CD4-positive, alpha-beta T cell (primary cell): ENCODE measurements around the gene ATP6V0D1. TPM values are rescaled to one million over a fixed set of nuclear protein-coding genes. Genes with fewer than 3 reads are reported as not detected.

Experiments used
- ATAC-seq: fragments of 200-7000 bp; cut with Tn5 transposase; one replicate; pipeline ENCODE4 v1.10.0; 2022; ENCODE audit warnings: mild to moderate bottlenecking; ENCODE audit not compliant: poor library complexity
- CTCF ChIA-PET: fragments of 350-600 bp; sonication (Branson Sonifier 250); formaldehyde crosslinking; loops from one replicate; lab custom pipeline; 2021; ENCODE audit warnings: antibody characterized with exemption, inconsistent platforms; lab: Charles Lee
- POLR2A ChIA-PET: fragments of 350-600 bp; sonication (Branson Sonifier 250); formaldehyde crosslinking; loops from one replicate; lab custom pipeline; 2021; ENCODE audit warnings: antibody characterized with exemption, inconsistent platforms; lab: Charles Lee
- DNase-seq, 14 experiments: peaks; one replicate each; pipeline ENCODE4 v3.0.0-alpha.2; 2013 to 2020; ENCODE audit warnings: mixed read lengths in 2 of 14
- H3K27ac ChIP-seq, 2 donors: one replicate each; pipeline versions ENCODE4 v1.5.1 to v1.7.0; 2013; ENCODE audit warnings: low read length in 2 of 2, low read depth in 1 of 2, mild to moderate bottlenecking in 1 of 2
- H3K27me3 ChIP-seq, 2 experiments: 1 replicate in 1 of 2; 2 replicates in 1 of 2; pipeline versions ENCODE4 v1.6.1 to v1.7.0; 2013; ENCODE audit warnings: low read length in 2 of 2, control low read depth in 1 of 2, mild to moderate bottlenecking in 1 of 2, moderate library complexity in 1 of 2; ENCODE audit not compliant: insufficient read depth in 2 of 2, control insufficient read depth in 1 of 2
- H3K36me3 ChIP-seq: one replicate; pipeline ENCODE4 v1.6.1; 2013; ENCODE audit warnings: low read length, control low read depth; ENCODE audit not compliant: insufficient read depth
- H3K4me1 ChIP-seq: one replicate; pipeline ENCODE4 v1.6.1; 2013; ENCODE audit warnings: low read length, control low read depth; ENCODE audit not compliant: insufficient read depth
- H3K4me3 ChIP-seq: one replicate; pipeline ENCODE4 v1.5.1; 2013; ENCODE audit warnings: mild to moderate bottlenecking, low read length, moderate library complexity
- H3K9me3 ChIP-seq, 2 experiments: 1 replicate in 1 of 2; 2 replicates in 1 of 2; pipeline versions ENCODE4 v1.6.1 to v1.7.0; 2013; ENCODE audit warnings: low read length in 2 of 2, mild to moderate bottlenecking in 2 of 2, control low read depth in 1 of 2, moderate library complexity in 1 of 2; ENCODE audit not compliant: control insufficient read depth in 1 of 2, insufficient read depth in 1 of 2
- H3K27ac Mint-ChIP-seq: one replicate; pipeline ENCODE4 v1.8.0; 2020; ENCODE audit warnings: mixed read lengths
- H3K27me3 Mint-ChIP-seq: one replicate; pipeline ENCODE4 v1.8.0; 2021; ENCODE audit warnings: mixed read lengths
- H3K36me3 Mint-ChIP-seq: one replicate; pipeline ENCODE4 v1.8.0; 2021; ENCODE audit warnings: low read depth, mixed read lengths
- H3K4me1 Mint-ChIP-seq: one replicate; pipeline ENCODE4 v1.8.0; 2021; ENCODE audit warnings: low read depth, mixed read lengths
- H3K4me3 Mint-ChIP-seq: one replicate; pipeline ENCODE4 v1.8.0; 2020; ENCODE audit warnings: mild to moderate bottlenecking, mixed read lengths
- H3K9me3 Mint-ChIP-seq: one replicate; pipeline ENCODE4 v1.8.0; 2020; ENCODE audit warnings: mixed read lengths
- CTCF ChIP-seq: fragments of 200-600 bp; IDR thresholded peaks from one replicate; pipeline ENCODE4 v1.8.0; 2022; ENCODE audit warnings: antibody characterized with exemption, mild to moderate bottlenecking
- intact Hi-C, 2 experiments: fragments of 100-400 bp; cut with DNase I in 1 of 2; cut with micrococcal nuclease in 1 of 2; formaldehyde crosslinking; loops; one replicate each; pipeline versions ENCODE4 v1.15.1 to v1.9.0; 2023 to 2025; cut with DNase I, micrococcal nuclease
- total RNA-seq, 174 experiments: library from RNA in 2 of 174; stranded (reverse) in 2 of 174; gene quantifications; one replicate each; pipeline ENCODE4 v1.2.3 and lab custom pipeline; 2021 to 2026

The ATP6V0D1 gene
- total RNA-seq, 2 experiments from 2014 or later = 39.4 to 41.7 TPM

- ATAC-seq = no peak
- Mint-ChIP-seq H3K9me3 (no peaks in the 10 kb centered on the region), H3K27me3 (peaks cover 51% of the 10 kb centered on the region), H3K4me3 (no peak overlapping the region), H3K4me1 (peaks cover 4% of the 10 kb centered on the region), H3K36me3 (no peaks in the 10 kb centered on the region), H3K27ac (no peak overlapping the region)
- intact Hi-C loops = loop anchor here in 1 of 2 experiments (5.0 kb wide), 1 partner anchor 164 kb away; no protein-coding TSS in a partner anchor
- H3K4me1 ChIP-seq = peaks cover 12% of the 10 kb centered on the region
- peaks cover 0 to 6% of the 10 kb centered on the region in 2 experiments for H3K9me3 ChIP-seq
- no peak overlapping the region for H3K27ac ChIP-seq
- no peaks in the 10 kb centered on the region for H3K36me3 ChIP-seq
- no peak for TF ChIP-seq CTCF
- CTCF ChIA-PET = interaction anchor here (1.1 kb wide), 1 partner anchor 26 kb away, joined by 3 read pairs; no protein-coding TSS in a partner anchor
- POLR2A ChIA-PET = no interaction called here
- no peak for DNase-seq
- H3K27me3 ChIP-seq = peaks cover 35 to 43% of the 10 kb centered on the region in 2 experiments
- H3K4me3 ChIP-seq = no peak overlapping the region
Observed at GRCh38 chr16:67426022-67426421, 54.9 kb downstream of the ATP6V0D1 start.

DNA sequence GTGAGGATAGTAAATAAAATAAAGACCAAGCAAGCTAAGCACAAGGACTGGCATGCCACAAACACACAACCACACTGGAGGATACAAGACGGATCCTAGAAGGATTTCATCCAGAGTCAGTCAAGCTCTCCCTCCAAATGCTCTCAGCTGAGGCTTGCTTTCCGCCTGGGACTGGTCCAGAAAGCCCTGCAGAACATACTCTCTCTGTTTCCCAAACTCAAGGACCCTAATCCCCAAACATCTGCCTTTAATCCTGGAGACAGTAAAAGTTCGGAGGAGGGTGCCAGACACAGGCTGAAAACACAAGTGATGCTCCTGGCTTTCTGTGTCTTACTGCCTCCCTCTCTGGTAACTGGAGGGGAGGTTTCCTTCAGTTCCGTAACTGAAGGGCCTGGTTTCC lies 55.4 kb downstream of the ATP6V0D1 start:
- no peak for DNase-seq
- Mint-ChIP-seq H3K4me1 (peaks cover 4% of the 10 kb centered on the region), H3K4me3 (no peak overlapping the region), H3K9me3 (no peaks in the 10 kb centered on the region), H3K36me3 (no peaks in the 10 kb centered on the region), H3K27ac (no peak overlapping the region), H3K27me3 (peaks cover 51% of the 10 kb centered on the region)
- no peak for ATAC-seq
- intact Hi-C loops = loop anchor here in 1 of 2 experiments (5.0 kb wide), 1 partner anchor 163 kb away; no protein-coding TSS in a partner anchor
- TF ChIP-seq CTCF = no peak
- CTCF ChIA-PET = no interaction called here
- no peaks in the 10 kb centered on the region for H3K36me3 ChIP-seq
- no peak overlapping the region for H3K27ac ChIP-seq
- peaks cover 12% of the 10 kb centered on the region for H3K4me1 ChIP-seq
- peaks cover 35 to 43% of the 10 kb centered on the region in 2 experiments for H3K27me3 ChIP-seq
- peaks cover 0 to 6% of the 10 kb centered on the region in 2 experiments for H3K9me3 ChIP-seq
- H3K4me3 ChIP-seq = no peak overlapping the region
- POLR2A ChIA-PET = no interaction called here

DNA sequence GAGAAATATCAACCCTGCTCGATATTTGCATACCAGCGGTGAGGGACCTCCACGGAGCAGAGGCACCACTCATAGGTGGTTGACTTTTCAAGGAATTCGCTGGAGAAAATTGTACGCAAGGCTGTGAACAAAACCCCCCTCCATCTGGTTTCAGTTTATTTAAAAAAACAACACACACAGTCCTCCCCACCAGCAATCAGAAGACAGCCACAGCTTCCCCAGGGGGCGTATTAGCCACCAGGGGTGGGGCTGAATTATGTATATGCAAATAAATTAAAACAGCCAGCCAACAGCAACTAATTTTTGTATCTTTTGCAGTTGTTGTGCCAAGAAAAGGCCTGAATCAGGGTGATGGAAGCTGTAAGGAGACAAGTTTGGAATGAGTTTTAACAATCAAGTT lies 55.9 kb downstream of the ATP6V0D1 start:
- DNase-seq (no peak), ATAC-seq (no peak)
- CTCF ChIA-PET = no interaction called here
- Histone ChIP-seq H3K27me3 (peaks cover 31 to 40% of the 10 kb centered on the region in 2 experiments), H3K4me3 (no peak overlapping the region), H3K4me1 (peaks cover 7% of the 10 kb centered on the region), H3K27ac (no peak overlapping the region), H3K9me3 (peaks cover 0 to 6% of the 10 kb centered on the region in 2 experiments), H3K36me3 (no peaks in the 10 kb centered on the region)
- no peaks in the 10 kb centered on the region for H3K9me3 Mint-ChIP-seq
- no peaks in the 10 kb centered on the region for H3K36me3 Mint-ChIP-seq
- no peak overlapping the region for H3K27ac Mint-ChIP-seq
- POLR2A ChIA-PET = no interaction called here
- no peaks in the 10 kb centered on the region for H3K4me1 Mint-ChIP-seq
- TF ChIP-seq CTCF = no peak
- intact Hi-C loops = loop anchor here in 1 of 2 experiments (5.0 kb wide), 1 partner anchor 163 kb away; no protein-coding TSS in a partner anchor
- peaks cover 46% of the 10 kb centered on the region for H3K27me3 Mint-ChIP-seq
- H3K4me3 Mint-ChIP-seq = no peak overlapping the region
